Peyer's patch (tissue), 4 donors: ENCODE data around the gene ALAS2.

Experiments used
- POLR2A ChIP-seq, 2 donors: fragments of 450-650 bp; IDR thresholded peaks; one replicate each; pipeline ENCODE4 v1.5.1; 2017; ENCODE audit warnings: antibody characterized with exemption in 2 of 2, mild to moderate bottlenecking in 2 of 2, moderate library complexity in 2 of 2
- TF ChIP-seq, protein P1 (sequence below), 6 experiments: fragments of 450-650 bp in 4 of 6; fragments of 200-600 bp in 2 of 6; sonication (generic) in 1 of 6; IDR thresholded peaks; one replicate each; pipeline ENCODE4 v1.5.1; 2017 to 2019; ENCODE audit warnings: antibody characterized with exemption in 6 of 6, mild to moderate bottlenecking in 3 of 6, moderate library complexity in 1 of 6

DNA sequence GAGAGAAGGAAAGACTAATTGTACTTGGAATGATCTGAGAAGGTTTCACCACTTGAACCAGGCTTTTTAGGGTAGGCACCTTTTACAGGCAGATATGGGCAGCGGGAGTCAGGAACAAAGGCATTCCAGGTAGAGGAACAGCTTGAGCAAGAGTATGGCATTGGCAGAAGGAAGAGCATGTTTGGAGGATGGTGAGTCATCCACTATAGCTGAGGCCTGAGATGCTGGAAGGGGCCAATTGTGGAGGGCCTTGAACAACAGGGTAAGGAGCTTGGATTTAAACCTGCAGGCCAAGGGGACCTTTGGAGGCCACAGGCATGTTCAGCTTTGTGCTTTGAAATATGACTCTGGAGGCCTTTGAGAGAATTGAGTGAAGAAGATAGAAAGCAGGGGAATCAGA, 69.0 kb downstream of the ALAS2 start:
- TF ChIP-seq, protein P1, sequence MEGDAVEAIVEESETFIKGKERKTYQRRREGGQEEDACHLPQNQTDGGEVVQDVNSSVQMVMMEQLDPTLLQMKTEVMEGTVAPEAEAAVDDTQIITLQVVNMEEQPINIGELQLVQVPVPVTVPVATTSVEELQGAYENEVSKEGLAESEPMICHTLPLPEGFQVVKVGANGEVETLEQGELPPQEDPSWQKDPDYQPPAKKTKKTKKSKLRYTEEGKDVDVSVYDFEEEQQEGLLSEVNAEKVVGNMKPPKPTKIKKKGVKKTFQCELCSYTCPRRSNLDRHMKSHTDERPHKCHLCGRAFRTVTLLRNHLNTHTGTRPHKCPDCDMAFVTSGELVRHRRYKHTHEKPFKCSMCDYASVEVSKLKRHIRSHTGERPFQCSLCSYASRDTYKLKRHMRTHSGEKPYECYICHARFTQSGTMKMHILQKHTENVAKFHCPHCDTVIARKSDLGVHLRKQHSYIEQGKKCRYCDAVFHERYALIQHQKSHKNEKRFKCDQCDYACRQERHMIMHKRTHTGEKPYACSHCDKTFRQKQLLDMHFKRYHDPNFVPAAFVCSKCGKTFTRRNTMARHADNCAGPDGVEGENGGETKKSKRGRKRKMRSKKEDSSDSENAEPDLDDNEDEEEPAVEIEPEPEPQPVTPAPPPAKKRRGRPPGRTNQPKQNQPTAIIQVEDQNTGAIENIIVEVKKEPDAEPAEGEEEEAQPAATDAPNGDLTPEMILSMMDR (IDR thresholded peaks at IDR 0.05) = no peak
- no peak for TF ChIP-seq POLR2A (IDR thresholded peaks at IDR 0.05)
